Heart right ventricle (tissue), 16 donors: ENCODE results near the gene AOAH. TPM values are rescaled to one million over a fixed set of nuclear protein-coding genes. Genes with fewer than 3 reads are reported as not detected.

ENCODE experiments used
- ATAC-seq, 8 donors: fragments of 200-7000 bp; cut with Tn5 transposase; one replicate each; pipeline ENCODE4 v1.9.1; 2020; ENCODE audit warnings: mild to moderate bottlenecking in 8 of 8, moderate library complexity in 8 of 8, moderate number of reproducible peaks in 1 of 8
- DNase-seq, 2 donors: peaks; one replicate each; pipeline ENCODE4 v3.0.0-alpha.2; 2020
- H3K27ac ChIP-seq, 10 donors: fragments of 200-600 bp; sonication (generic) in 2 of 10; one replicate each; pipeline versions ENCODE4 v1.5.0 to v1.8.0; 2020 to 2022; ENCODE audit warnings: mild to moderate bottlenecking in 3 of 10
- H3K27me3 ChIP-seq, 7 donors: fragments of 200-600 bp; one replicate each; pipeline ENCODE4 v1.8.0; 2021 to 2022; ENCODE audit warnings: mild to moderate bottlenecking in 2 of 7
- H3K36me3 ChIP-seq, 9 donors: fragments of 200-600 bp; sonication (generic) in 1 of 9; one replicate each; pipeline versions ENCODE4 v1.5.0 to v1.8.0; 2020 to 2022; ENCODE audit warnings: mild to moderate bottlenecking in 2 of 9
- H3K4me1 ChIP-seq, 9 donors: fragments of 200-600 bp; sonication (generic) in 1 of 9; one replicate each; pipeline versions ENCODE4 v1.5.0 to v1.8.0; 2020 to 2022; ENCODE audit warnings: mild to moderate bottlenecking in 4 of 9
- H3K4me3 ChIP-seq, 10 donors: fragments of 200-600 bp; sonication (generic) in 2 of 10; one replicate each; pipeline versions ENCODE4 v1.5.0 to v1.8.0; 2020 to 2022; ENCODE audit warnings: mild to moderate bottlenecking in 7 of 10, moderate library complexity in 2 of 10
- H3K9me3 ChIP-seq, 11 donors: fragments of 200-600 bp in 10 of 11; sonication (generic) in 2 of 11; one replicate each; pipeline versions ENCODE4 v1.5.0 to v1.8.0; 2013 to 2022; ENCODE audit warnings: mild to moderate bottlenecking in 2 of 11, control low read depth in 1 of 11, moderate library complexity in 1 of 11
- WGBS, 2 donors: extraction: QIAGEN DNeasy Blood & Tissue Kit; methylation state at CpG; one replicate each; pipeline ENCODE4 v1.1.7; 2013; ENCODE audit warnings: inconsistent platforms in 1 of 2; 5-methylcytosine and 5-hydroxymethylcytosine counted together
- intact Hi-C, 10 donors: fragments of 100-400 bp; cut with DNase I; formaldehyde crosslinking; loops; one replicate each; pipeline versions ENCODE4 v1.11.1 to v1.14.2; 2022
- polyA plus RNA-seq, 2 donors: library from polyadenylated mRNA; stranded (reverse); fragments of 200-250 nt; gene quantifications; one replicate each; pipeline ENCODE4 v1.2.3, GENCODE V29; 2013
- total RNA-seq, 10 donors: library from RNA; stranded (reverse); fragmentation: NEBNext Ultra II Directional in 3 of 10; extraction: Animal tissue kit (Norgen Biotek cat#: 25700) in 3 of 10; gene quantifications; one replicate each; pipeline versions ENCODE4 v1.2.1 to v1.2.4, GENCODE V29; 2021 to 2023
- TF ChIP-seq, protein P1 (sequence below), 9 donors: fragments of 200-600 bp; sonication (generic) in 2 of 9; IDR thresholded peaks; one replicate each; pipeline versions ENCODE4 v1.5.0 to v1.8.0; 2021 to 2022; ENCODE audit warnings: antibody characterized with exemption in 9 of 9, mild to moderate bottlenecking in 5 of 9, moderate library complexity in 1 of 9
- donor health status: Arrhythmogenic right ventricular cardiomyopathy.
- donor health status: ischemic (EF 13 %, LVEDD 7.1; RV severe dilation, severe dysfunction).
- donor health status: healthy with polysubstance abuse.
- donor health status: DM: no; HTN: yes; CAD: no.
- donor health status: DM: no; HTN: no; CAD: no.
- donor health status: ischemic (EF 25% LVEDD 6.9; RV normal size, moderate dysfunction).
- donor health status: ischemic (EF 25% LVEDD 5.7; RV mildly dilated, moderate dysfunction).
- donor health status: healthy.
- donor health status: DM: yes; HTN: yes; CAD: no.
- donor health status: Ischemic cardiomyopathy.
- donor health status: ischemic (EF 35%, LVEDD 5.7; RV mildly dilated, moderate dysfunction).
- donor health status: nonischemic (EF 11% LVEDD 7.7; RV severe dilation, severe dysfunction).
- donor health status: DM: yes; HTN: yes; CAD: no.
- donor health status: PGD.
- donor health status: ischemic (EF 29% LVEDD 5.4; RV normal size, mild dysfunction).
- donor health status: nonischemic (EF 23%, LVEDD 6.1; RV moderate dilation, normal function).

Gene AOAH
- total and polyA plus RNA-seq, 12 donors, result 0.70 to 19.5 (median 1.6) TPM

DNA sequence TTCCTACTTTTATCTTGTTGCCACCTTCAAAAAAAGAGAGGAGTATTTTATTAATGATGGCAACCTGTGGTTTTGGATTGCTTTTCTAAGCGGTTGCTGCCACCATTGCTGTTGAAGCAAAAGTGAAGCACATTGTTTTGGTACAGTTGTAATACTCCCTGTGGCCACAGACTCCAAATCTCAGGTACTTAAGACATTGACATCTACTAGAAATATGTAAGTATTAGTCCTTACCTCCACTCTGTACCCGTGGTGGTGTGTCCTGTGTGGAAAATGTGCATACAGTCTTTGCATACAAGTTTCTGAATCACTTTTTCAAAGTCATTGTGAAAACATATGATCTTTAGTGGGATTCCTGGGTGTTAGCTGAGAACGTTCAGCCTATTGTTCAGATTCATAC, 248.9 kb downstream of the AOAH start:
- Histone ChIP-seq H3K9me3 (peaks cover 0 to 14% (median 0%) of the 10 kb centered on the region in 11 donors), H3K4me1 (peaks cover 0 to 6% (median 0%) of the 10 kb centered on the region in 9 donors), H3K36me3 (no peaks in the 10 kb centered on the region), H3K27me3 (no peaks in the 10 kb centered on the region), H3K4me3 (no peak overlapping the region), H3K27ac (no peak overlapping the region)
- ATAC-seq (no peak), DNase-seq (no peak)
- intact Hi-C loops, result no loop called here
- WGBS, 2 donors, result 88 to 91% methylated on average over 3 of the region's 3 CpGs
- TF ChIP-seq, protein P1, sequence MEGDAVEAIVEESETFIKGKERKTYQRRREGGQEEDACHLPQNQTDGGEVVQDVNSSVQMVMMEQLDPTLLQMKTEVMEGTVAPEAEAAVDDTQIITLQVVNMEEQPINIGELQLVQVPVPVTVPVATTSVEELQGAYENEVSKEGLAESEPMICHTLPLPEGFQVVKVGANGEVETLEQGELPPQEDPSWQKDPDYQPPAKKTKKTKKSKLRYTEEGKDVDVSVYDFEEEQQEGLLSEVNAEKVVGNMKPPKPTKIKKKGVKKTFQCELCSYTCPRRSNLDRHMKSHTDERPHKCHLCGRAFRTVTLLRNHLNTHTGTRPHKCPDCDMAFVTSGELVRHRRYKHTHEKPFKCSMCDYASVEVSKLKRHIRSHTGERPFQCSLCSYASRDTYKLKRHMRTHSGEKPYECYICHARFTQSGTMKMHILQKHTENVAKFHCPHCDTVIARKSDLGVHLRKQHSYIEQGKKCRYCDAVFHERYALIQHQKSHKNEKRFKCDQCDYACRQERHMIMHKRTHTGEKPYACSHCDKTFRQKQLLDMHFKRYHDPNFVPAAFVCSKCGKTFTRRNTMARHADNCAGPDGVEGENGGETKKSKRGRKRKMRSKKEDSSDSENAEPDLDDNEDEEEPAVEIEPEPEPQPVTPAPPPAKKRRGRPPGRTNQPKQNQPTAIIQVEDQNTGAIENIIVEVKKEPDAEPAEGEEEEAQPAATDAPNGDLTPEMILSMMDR (IDR thresholded peaks at IDR 0.05), result no peak

DNA sequence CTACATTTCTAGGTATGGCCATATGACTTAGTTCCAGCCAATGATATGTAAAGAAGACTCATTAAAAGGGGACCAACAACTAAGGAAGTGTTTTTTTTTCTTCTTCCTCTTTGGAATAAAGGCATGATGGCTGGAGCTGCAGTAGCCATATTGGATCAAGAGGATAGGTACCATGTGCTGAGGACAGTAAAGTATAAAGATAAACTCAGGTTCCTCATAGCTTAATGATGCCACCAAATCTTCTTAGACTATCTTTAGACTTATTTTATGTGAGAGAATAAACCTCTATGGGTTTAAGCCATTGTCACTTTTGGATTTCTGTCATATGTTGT, 249.3 kb downstream of the AOAH start:
- no peak for ATAC-seq
- peaks cover 0 to 6% (median 0%) of the 10 kb centered on the region in 9 donors for H3K4me1 ChIP-seq
- H3K27me3 ChIP-seq, result no peaks in the 10 kb centered on the region
- H3K27ac ChIP-seq, result no peak overlapping the region
- H3K9me3 ChIP-seq, result peaks cover 0 to 11% (median 0%) of the 10 kb centered on the region in 11 donors
- intact Hi-C loops, result no loop called here
- no peak overlapping the region for H3K4me3 ChIP-seq
- TF ChIP-seq, protein P1 (IDR thresholded peaks at IDR 0.05), result no peak
- no peaks in the 10 kb centered on the region for H3K36me3 ChIP-seq
- DNase-seq, result no peak

DNA sequence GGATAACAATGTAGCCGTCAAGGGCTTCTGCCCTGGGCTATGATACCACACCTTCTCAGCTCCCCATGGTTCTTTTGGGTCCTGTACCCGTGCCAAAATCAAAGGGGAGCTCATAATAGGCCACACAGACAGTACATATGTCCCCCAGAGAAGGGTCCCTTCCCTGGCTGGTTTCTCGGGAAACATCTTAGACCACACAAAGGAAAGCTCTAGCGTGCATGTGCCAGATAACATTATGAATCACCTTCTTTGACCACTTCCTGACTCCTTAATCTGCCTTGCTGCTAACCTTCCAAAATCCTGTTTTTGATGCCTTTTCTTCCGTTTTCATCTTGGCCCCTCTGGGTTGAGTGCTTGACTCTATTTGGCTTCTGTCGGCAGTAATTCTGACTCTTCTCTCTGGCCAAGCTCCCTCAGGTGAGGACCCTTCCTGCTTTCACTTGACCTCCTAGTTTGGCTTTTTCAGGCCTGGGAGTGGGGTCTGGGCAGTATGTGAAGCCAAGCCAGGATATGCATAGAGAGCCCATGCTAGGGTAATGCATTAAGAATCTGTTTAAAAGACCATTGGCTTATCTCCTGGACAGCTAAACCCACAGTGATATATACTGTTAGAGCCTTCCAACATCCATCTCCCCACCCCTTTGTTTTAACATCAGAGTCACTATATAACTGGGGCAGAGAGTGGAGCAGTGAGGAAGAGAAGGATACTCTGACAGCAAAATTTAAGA, 249.8 kb downstream of the AOAH start:
- TF ChIP-seq, protein P1 (IDR thresholded peaks at IDR 0.05), result no peak
- no peaks in the 10 kb centered on the region for H3K27me3 ChIP-seq
- no peaks in the 10 kb centered on the region for H3K36me3 ChIP-seq
- intact Hi-C loops, result loop anchor here in 1 of 10 donors (5.0 kb wide), 1 partner anchor 708 kb away; no protein-coding TSS in a partner anchor
- no peak overlapping the region for H3K27ac ChIP-seq
- DNase-seq (no peak), ATAC-seq (no peak)
- peaks cover 0 to 6% (median 0%) of the 10 kb centered on the region in 9 donors for H3K4me1 ChIP-seq
- H3K9me3 ChIP-seq, result peaks cover 0 to 10% (median 0%) of the 10 kb centered on the region in 11 donors
- H3K4me3 ChIP-seq, result no peak overlapping the region
- WGBS, 2 donors, result 41 to 59% methylated on average over 6 of the region's 6 CpGs

- Histone ChIP-seq H3K36me3 (no peaks in the 10 kb centered on the region), H3K27ac (no peak overlapping the region)
- intact Hi-C loops, result loop anchor here in 1 of 10 donors (5.0 kb wide), 1 partner anchor 709 kb away; no protein-coding TSS in a partner anchor
Observed at GRCh38 chr7:36473454-36474282, 250.6 kb downstream of the AOAH start.

More at GRCh38 chr7:36473454-36474282, 250.6 kb downstream of the AOAH start:
- DNase-seq, result peak; percentile 16 to 29
- WGBS, 2 donors, result 66 to 70% methylated on average over 12 of the region's 12 CpGs
- Histone ChIP-seq H3K9me3 (peaks cover 0 to 5% (median 0%) of the 10 kb centered on the region in 11 donors), H3K4me1 (peaks cover 0 to 6% (median 0%) of the 10 kb centered on the region in 9 donors), H3K4me3 (no peak overlapping the region), H3K27me3 (no peaks in the 10 kb centered on the region)
- TF ChIP-seq, protein P1 (IDR thresholded peaks at IDR 0.05), result peak in 7 of 9 donors; percentile 34 to 54 (median 42)
- peak in 3 of 8 donors; percentile 20 to 33 (median 27) for ATAC-seq
